GM13976 (cell line): ENCODE data around the gene MINDY4.

Experiments
- DNase-seq: peaks from one replicate; pipeline ENCODE4 v3.0.0; 2012; ENCODE audit warnings: low spot score
- in situ Hi-C: fragments of 300-500 bp; cut with MboI; formaldehyde crosslinking; loops from one replicate; pipeline ENCODE4 v1.12.0; 2022; ENCODE audit warnings: low sequenced_read_pairs, mixed read lengths, inconsistent platforms; ENCODE audit not compliant: unreplicated experiment
- TF ChIP-seq, protein P1 (sequence below): IDR thresholded peaks from 2 replicates; pipeline ENCODE4 v1.5.1; 2012; ENCODE audit warnings: borderline replicate concordance, mild to moderate bottlenecking; ENCODE audit not compliant: insufficient read depth; ENCODE audit errors: extremely low read depth, missing control alignments, control extremely low read depth

Gene MINDY4

DNA sequence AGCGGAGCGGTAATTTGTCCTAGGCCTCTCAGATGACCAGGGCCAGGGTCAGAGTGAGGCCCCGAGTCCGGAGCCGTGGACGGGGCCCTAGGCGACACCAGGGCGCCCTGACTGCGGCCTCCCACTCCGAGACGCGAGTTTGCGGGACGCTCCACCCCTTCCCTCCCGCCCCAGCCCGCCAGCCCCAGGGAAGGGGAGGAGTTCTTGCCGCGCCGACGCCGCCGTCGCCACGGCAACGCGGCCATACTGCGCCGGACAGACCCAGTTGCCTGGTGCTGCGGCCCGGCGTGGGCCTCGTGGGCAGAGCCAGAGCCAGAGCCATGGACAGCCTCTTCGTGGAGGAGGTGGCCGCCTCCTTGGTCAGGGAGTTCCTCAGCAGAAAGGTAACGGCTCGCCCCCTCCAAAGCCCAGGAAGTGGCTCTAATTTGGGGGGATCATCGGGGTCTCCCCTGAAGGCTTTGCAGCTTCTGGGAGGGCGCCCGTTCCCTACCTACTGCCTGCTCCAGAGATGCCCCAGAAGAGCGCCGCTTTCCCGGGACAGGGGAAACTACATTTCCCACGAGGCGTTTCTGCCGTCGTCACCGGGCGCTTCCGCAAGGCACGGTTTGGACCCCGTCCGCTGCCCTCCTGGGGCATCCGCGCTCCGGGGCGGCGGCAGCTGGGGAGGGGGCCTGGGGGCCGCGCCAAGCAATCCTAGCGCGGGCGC lies at the start of gene MINDY4:
Gene MINDY4, plus strand, starts transcription at position 244 of the 706 bp plus-strand sequence. Its CDS starts 77 bp downstream, at position 321.
- DNase-seq, result peak; percentile 93
- in situ Hi-C loops, result no loop called here
- TF ChIP-seq, protein P1, sequence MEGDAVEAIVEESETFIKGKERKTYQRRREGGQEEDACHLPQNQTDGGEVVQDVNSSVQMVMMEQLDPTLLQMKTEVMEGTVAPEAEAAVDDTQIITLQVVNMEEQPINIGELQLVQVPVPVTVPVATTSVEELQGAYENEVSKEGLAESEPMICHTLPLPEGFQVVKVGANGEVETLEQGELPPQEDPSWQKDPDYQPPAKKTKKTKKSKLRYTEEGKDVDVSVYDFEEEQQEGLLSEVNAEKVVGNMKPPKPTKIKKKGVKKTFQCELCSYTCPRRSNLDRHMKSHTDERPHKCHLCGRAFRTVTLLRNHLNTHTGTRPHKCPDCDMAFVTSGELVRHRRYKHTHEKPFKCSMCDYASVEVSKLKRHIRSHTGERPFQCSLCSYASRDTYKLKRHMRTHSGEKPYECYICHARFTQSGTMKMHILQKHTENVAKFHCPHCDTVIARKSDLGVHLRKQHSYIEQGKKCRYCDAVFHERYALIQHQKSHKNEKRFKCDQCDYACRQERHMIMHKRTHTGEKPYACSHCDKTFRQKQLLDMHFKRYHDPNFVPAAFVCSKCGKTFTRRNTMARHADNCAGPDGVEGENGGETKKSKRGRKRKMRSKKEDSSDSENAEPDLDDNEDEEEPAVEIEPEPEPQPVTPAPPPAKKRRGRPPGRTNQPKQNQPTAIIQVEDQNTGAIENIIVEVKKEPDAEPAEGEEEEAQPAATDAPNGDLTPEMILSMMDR, result no peak

DNA sequence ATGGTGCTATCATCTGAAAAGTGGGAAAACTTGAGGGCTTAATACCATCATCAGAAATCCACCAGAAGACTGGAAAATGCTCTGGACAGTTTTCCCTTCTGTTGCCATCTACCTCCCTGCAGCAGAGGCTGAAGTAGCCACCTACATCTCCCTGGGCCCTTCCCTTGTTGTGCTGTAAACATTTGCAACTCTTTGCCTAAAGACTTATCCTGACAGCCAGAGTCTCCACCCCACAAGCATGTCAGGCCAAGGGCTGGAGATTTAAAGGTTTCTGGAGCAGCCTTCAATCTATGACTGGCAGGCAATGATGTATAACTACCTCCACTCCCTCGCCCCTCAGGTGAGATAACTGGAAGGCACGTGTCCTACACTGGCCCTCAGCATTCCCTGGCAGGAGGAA lies 49.0 kb upstream of the MINDY4 start:
- in situ Hi-C loops, result no loop called here
- no peak for DNase-seq
- TF ChIP-seq, protein P1, result no peak

DNA sequence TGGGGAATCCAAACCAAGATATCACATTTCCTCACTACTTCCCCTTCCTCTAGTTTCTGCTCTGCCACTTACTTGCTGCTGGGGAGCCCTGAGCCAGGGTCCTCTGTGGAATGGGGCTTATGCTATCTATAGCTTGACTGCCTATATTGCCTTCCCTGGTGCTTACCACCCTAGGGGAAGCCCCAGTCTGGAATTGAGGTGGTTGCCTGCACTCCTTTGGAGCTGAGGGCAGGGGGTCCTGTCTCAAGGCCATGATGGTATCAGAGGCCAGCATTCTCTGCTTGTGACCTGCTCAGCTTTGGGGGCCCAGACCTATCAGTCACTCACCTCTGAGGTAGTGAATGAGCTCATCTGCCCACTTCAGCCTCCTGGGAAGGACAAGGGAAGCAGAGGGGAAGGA lies 48.5 kb upstream of the MINDY4 start:
- no peak for DNase-seq
- in situ Hi-C loops, result no loop called here
- TF ChIP-seq, protein P1, result no peak

DNA sequence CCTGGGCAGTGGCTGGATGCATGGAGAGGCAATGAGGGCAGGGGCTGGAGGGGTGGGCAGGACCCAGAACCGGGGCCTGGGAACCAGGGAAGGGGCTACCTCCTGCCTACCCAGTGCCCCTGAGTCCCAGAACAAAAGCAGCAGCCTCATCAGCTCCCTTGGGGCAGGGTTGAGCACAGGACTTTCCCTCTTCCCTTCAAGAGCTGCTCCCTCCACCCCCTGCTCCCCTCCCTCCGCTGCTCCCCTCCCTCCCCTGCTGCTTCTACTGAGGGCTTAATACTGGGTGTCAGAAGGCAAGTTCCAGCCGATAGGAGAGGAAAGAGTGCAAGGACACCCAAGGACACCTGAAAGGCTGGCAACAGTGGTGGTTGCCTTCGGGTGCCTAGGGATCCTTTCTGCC lies 47.4 kb upstream of the MINDY4 start:
- DNase-seq, result no peak
- in situ Hi-C loops, result no loop called here
- TF ChIP-seq, protein P1, result no peak

DNA sequence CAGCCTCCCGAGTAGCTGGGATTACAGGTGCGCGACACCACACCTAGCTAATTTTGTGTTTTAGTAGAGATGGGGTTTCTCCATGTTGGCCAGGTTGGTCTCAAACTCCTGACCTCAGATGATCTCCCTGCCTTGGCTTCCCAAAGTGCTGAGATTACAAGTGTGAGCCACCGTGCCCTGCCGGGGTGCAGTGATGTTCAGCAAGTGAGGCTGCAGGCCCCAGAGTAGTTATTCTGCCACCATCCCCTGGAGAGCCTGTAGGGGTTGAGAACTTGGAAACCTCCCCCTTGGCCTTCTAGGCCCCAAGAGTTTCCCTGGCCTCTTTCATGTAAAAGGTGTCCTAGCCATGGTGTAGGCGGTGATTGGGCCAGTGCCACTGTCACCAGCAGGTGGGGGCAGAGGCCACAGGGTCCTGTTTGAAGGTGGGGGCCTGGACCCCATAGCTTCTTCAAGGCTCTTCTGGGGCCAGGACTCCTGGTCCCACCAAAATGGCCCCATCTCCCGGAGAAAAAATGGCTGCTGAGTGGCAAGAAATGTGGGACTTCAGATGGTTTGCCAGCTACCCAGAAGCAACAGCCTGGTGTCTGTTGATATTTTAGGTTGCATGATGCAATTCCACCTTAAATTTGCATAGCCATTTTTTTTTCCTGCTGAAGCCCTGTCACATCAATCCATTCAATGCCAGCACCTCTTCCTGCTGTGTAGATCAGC lies 44.8 kb upstream of the MINDY4 start:
- DNase-seq, result no peak
- in situ Hi-C loops, result no loop called here
- TF ChIP-seq, protein P1, result no peak

DNA sequence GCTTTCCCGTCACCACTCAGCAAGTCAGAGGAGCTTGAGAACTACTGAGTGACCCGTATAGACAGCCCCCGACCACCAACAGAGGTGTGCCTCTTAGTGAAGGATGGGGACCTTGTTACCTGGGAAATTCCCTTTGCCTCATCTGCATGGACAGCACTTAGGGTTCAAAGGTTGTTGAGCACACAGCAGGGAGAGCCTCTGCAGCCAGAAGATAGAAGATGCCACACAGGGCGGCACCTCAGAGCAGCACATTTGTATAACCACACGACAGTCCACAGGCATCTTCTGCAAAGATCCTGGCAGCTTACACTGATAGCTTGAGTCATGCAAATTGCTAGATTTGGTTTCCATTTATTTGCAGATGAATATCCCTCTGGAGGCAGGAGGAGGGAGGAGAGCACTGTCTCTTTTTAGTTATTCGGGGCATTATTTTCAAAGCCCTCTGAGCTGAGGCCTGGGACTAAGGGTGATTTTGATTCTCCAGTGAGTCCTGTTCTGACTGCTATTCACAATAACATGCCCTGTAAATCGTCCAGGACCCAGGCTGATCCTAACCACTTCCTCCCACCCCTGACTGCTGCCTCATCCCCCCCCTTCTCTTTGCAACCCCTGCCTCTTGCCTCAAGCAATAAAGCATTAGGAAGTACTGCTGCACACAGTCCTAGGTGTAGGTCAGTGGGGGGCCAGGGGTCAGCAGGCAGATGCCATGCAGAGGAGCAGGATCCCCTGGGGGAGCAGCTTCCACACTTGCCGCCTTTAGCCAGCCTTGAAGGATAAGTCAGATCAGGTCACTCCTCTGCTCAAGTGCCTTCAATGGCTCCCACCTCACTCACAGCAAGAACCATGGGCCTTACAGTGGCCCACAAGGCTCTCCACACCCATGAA lies 43.9 kb upstream of the MINDY4 start:
- no peak for DNase-seq
- TF ChIP-seq, protein P1, result no peak
- in situ Hi-C loops, result no loop called here
